Natural killer cell (primary cell): ENCODE measurements around the gene CLEC16A. TPM values are rescaled to one million over a fixed set of nuclear protein-coding genes. Genes with fewer than 3 reads are reported as not detected.

ENCODE experiments used
- ATAC-seq, 3 donors: fragments of 150-1000 bp in 2 of 3; fragments of 200-7000 bp in 1 of 3; cut with Tn5 transposase; 1 replicate in 1 of 3; 2 replicates in 2 of 3; pipeline ENCODE4 v1.10.0; 2021; ENCODE audit warnings: mild to moderate bottlenecking in 2 of 3, moderate library complexity in 2 of 3
- DNase-seq, 2 donors: peaks; one replicate each; pipeline versions ENCODE4 v3.0.0 to v3.0.0-alpha.2; 2013 to 2021; ENCODE audit warnings: mixed read lengths in 1 of 2
- H3K27ac ChIP-seq: one replicate; pipeline ENCODE4 v1.5.1; 2013; ENCODE audit warnings: mild to moderate bottlenecking, low read length
- H3K27me3 ChIP-seq: one replicate; pipeline ENCODE4 v1.6.1; 2013; ENCODE audit warnings: low read length; ENCODE audit not compliant: control insufficient read depth, insufficient read depth
- H3K36me3 ChIP-seq: one replicate; pipeline ENCODE4 v1.6.1; 2013; ENCODE audit warnings: low read length; ENCODE audit not compliant: control insufficient read depth, insufficient read depth
- H3K4me1 ChIP-seq: one replicate; pipeline ENCODE4 v1.6.1; 2013; ENCODE audit warnings: low read length; ENCODE audit not compliant: control insufficient read depth, insufficient read depth
- H3K4me3 ChIP-seq: one replicate; pipeline ENCODE4 v1.5.1; 2013; ENCODE audit warnings: low read length
- H3K9me3 ChIP-seq: one replicate; pipeline ENCODE4 v1.6.1; 2013; ENCODE audit warnings: low read length; ENCODE audit not compliant: control insufficient read depth, insufficient read depth
- H3K27ac Mint-ChIP-seq, 2 donors: one replicate each; pipeline ENCODE4 v1.8.0; 2022; ENCODE audit warnings: mild to moderate bottlenecking in 2 of 2, mixed read lengths in 2 of 2, moderate library complexity in 1 of 2
- H3K27me3 Mint-ChIP-seq, 2 donors: one replicate each; pipeline ENCODE4 v1.8.0; 2022; ENCODE audit warnings: low read depth in 2 of 2, mixed read lengths in 2 of 2
- H3K36me3 Mint-ChIP-seq: one replicate; pipeline ENCODE4 v1.8.0; 2022; ENCODE audit warnings: mixed read lengths
- H3K4me1 Mint-ChIP-seq, 2 donors: one replicate each; pipeline ENCODE4 v1.8.0; 2022; ENCODE audit warnings: mixed read lengths in 2 of 2
- H3K4me3 Mint-ChIP-seq: one replicate; pipeline ENCODE4 v1.8.0; 2022; ENCODE audit warnings: mild to moderate bottlenecking, moderate library complexity, mixed read lengths
- H3K9me3 Mint-ChIP-seq, 2 donors: one replicate each; pipeline ENCODE4 v1.8.0; 2022; ENCODE audit warnings: mixed read lengths in 2 of 2
- CTCF ChIP-seq: fragments of 200-600 bp; IDR thresholded peaks from one replicate; pipeline ENCODE4 v1.8.0; 2022; ENCODE audit warnings: antibody characterized with exemption
- WGBS: methylation state at CpG from one replicate; pipeline ENCODE4 v1.1.7; 2013; ENCODE audit warnings: missing lambda C conversion rate; ENCODE audit not compliant: insufficient coverage; 5-methylcytosine and 5-hydroxymethylcytosine counted together
- intact Hi-C: fragments of 100-400 bp; cut with micrococcal nuclease; formaldehyde crosslinking; loops from one replicate; pipeline ENCODE4 v1.14.2; 2022
- total RNA-seq, 4 donors: library from RNA; stranded (reverse); fragments of 120-200 nt in 1 of 4; gene quantifications; one replicate each; pipeline versions ENCODE4 v1.2.3 to v1.2.4, GENCODE V29; 2013 to 2022

The CLEC16A gene
- total RNA-seq, 3 donors from 2014 or later (not counting 1 experiment from before 2014, with no cell fraction given): 35.9 to 50.5 (median 37.4) TPM

DNA sequence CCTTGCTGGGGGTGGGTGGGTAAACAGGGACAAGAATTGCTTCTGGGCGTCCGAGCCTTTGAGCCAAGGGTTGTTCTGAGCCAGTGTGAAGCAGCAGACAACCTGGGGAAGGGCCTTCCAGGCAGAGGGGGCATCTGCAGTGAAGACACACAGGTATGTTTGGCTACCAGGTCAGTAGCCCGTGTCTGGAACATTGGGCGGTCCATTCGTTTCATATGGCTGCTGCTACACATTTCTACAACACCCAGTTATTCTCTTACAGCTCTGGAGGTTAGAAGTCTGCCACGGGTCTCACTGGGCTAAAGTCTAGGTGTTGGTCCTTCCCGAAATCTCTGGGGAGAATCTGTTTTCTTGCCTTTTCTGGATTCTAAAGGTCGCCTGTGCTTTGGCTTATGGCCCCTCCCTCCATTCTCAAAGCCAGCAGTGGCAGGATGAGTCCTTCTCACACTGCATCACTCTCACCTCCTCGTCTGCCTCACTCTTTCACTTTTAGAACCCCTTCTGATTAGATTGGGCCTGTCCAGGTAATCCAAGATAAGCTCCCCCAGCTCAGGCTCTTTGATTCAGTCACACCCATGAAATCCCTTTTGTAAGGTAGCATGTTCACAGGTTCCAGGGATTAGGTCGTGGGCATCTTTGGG lies 136.1 kb downstream of the CLEC16A start:
- H3K27ac ChIP-seq: no peak overlapping the region
- H3K4me1 ChIP-seq: peaks cover 38% of the 10 kb centered on the region
- Mint-ChIP-seq H3K27me3 (no peaks in the 10 kb centered on the region), H3K27ac (no peak overlapping the region), H3K36me3 (no peaks in the 10 kb centered on the region), H3K4me1 (peaks cover 18 to 20% of the 10 kb centered on the region in 2 donors), H3K4me3 (no peak overlapping the region), H3K9me3 (no peaks in the 10 kb centered on the region)
- no peak for TF ChIP-seq CTCF
- no peaks in the 10 kb centered on the region for H3K36me3 ChIP-seq
- H3K9me3 ChIP-seq: no peaks in the 10 kb centered on the region
- no peak overlapping the region for H3K4me3 ChIP-seq
- no peaks in the 10 kb centered on the region for H3K27me3 ChIP-seq
- 94% methylated on average over 10 of the region's 10 CpGs for WGBS
- intact Hi-C loops: no loop called here
- ATAC-seq: no peak
- no peak for DNase-seq

- Mint-ChIP-seq H3K36me3 (no peaks in the 10 kb centered on the region), H3K27me3 (no peaks in the 10 kb centered on the region), H3K27ac (peak overlapping the region in 1 of 2 donors; percentile 50), H3K4me3 (no peak overlapping the region), H3K9me3 (no peaks in the 10 kb centered on the region), H3K4me1 (peaks cover 18 to 20% of the 10 kb centered on the region in 2 donors)
- no peaks in the 10 kb centered on the region for H3K9me3 ChIP-seq
- H3K27me3 ChIP-seq: no peaks in the 10 kb centered on the region
- DNase-seq: no peak
- H3K27ac ChIP-seq: no peak overlapping the region
- WGBS: 97% methylated on average over 7 of the region's 7 CpGs
- ATAC-seq: no peak
- no peaks in the 10 kb centered on the region for H3K36me3 ChIP-seq
- H3K4me1 ChIP-seq: peaks cover 32% of the 10 kb centered on the region
- intact Hi-C loops: no loop called here
- TF ChIP-seq CTCF: no peak
- no peak overlapping the region for H3K4me3 ChIP-seq
These were observed 136.8 kb downstream of the CLEC16A start for GRCh38 chr16:11080999-11081630.

DNA sequence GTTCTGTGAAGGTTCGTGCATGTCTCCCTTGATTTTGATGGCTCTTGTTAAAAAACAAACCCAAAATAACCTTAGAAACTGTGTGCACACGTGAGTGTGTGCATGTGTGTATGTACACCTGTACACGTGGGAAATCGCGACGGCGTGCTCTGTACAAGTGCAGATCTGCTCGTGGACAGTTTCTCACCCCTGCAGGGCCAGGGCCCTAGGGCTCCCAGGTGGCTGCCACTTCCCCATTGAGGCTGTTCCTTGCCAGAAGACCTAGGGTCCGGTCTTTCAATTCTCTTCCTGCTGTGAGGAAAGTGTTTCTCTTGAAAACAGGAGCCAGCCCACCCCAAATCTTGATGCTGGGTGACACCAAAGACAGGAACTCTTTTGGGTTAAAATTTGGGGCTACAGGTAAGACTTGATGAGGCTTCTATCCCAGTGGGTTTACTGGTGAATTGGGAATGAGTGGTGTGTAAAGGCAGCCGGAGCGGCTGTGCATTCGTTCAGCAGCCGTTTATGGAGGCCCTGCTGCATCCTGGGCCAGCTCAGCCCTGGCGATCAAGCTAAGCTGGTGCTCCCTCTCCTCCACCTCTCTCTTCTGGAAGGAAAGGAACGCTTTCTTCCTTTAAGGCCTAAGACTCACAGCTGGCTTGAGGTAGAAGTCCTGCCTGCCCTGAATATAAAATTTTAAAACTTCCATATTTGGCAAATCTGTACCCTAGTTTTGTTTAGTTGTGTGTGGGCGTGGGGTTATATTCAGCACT lies 137.9 kb downstream of the CLEC16A start:
- peaks cover 20% of the 10 kb centered on the region for H3K4me1 ChIP-seq
- Mint-ChIP-seq H3K27ac (no peak overlapping the region), H3K4me1 (peaks cover 18 to 20% of the 10 kb centered on the region in 2 donors), H3K36me3 (no peaks in the 10 kb centered on the region), H3K4me3 (no peak overlapping the region), H3K9me3 (no peaks in the 10 kb centered on the region), H3K27me3 (no peaks in the 10 kb centered on the region)
- no peak for TF ChIP-seq CTCF
- no peaks in the 10 kb centered on the region for H3K27me3 ChIP-seq
- intact Hi-C loops: no loop called here
- H3K4me3 ChIP-seq: no peak overlapping the region
- H3K27ac ChIP-seq: no peak overlapping the region
- no peak for DNase-seq
- no peaks in the 10 kb centered on the region for H3K36me3 ChIP-seq
- WGBS: 91% methylated on average over 16 of the region's 16 CpGs
- no peaks in the 10 kb centered on the region for H3K9me3 ChIP-seq
- ATAC-seq: no peak
